GM18508 (cell line): Measurements from ENCODE around the gene MGST2.

Experiments
- ATAC-seq: cut with Tn5 transposase; IDR thresholded peaks from one replicate; pipeline ENCODE4 v1.9.1; 2021; ENCODE audit warnings: moderate number of reproducible peaks; ENCODE audit not compliant: insufficient read depth, unreplicated experiment

The MGST2 gene

GRCh38 chr4:139668658-139669201 is 3.1 kb downstream of the MGST2 start:
- ATAC-seq = no peak

GRCh38 chr4:139669335-139669734 is 3.7 kb downstream of the MGST2 start:
- no peak for ATAC-seq

- no peak for ATAC-seq
These were observed 4.3 kb downstream of the MGST2 start for GRCh38 chr4:139669890-139670289.

- no peak for ATAC-seq
These were observed 5.2 kb downstream of the MGST2 start for GRCh38 chr4:139670775-139671174.

GRCh38 chr4:139672215-139672614 is 6.6 kb downstream of the MGST2 start:
- no peak for ATAC-seq

GRCh38 chr4:139672732-139673131 is 7.1 kb downstream of the MGST2 start:
- ATAC-seq = no peak

- no peak for ATAC-seq
These were observed 9.4 kb downstream of the MGST2 start for GRCh38 chr4:139674875-139675550.

GRCh38 chr4:139675651-139676050 is 10.0 kb downstream of the MGST2 start:
- no peak for ATAC-seq

GRCh38 chr4:139676365-139676764 is 10.7 kb downstream of the MGST2 start:
- no peak for ATAC-seq

GRCh38 chr4:139676913-139677585 is 11.4 kb downstream of the MGST2 start:
- no peak for ATAC-seq

GRCh38 chr4:139682309-139682708 is 16.7 kb downstream of the MGST2 start:
- ATAC-seq = no peak

- ATAC-seq = no peak
These were observed 17.1 kb downstream of the MGST2 start for GRCh38 chr4:139682741-139683151.

- no peak for ATAC-seq
These were observed 18.7 kb downstream of the MGST2 start for GRCh38 chr4:139684351-139684750.

GRCh38 chr4:139685180-139685579 is 19.6 kb downstream of the MGST2 start:
- ATAC-seq = no peak

- no peak for ATAC-seq
These were observed 20.5 kb downstream of the MGST2 start for GRCh38 chr4:139686130-139686529.

GRCh38 chr4:139686988-139687387 is 21.4 kb downstream of the MGST2 start:
- ATAC-seq = no peak

GRCh38 chr4:139689093-139689722 is 23.6 kb downstream of the MGST2 start:
- ATAC-seq = no peak

GRCh38 chr4:139690419-139690818 is 24.8 kb downstream of the MGST2 start:
- ATAC-seq = no peak

GRCh38 chr4:139692309-139693012 is 26.8 kb downstream of the MGST2 start:
- ATAC-seq = no peak

- ATAC-seq = no peak
These were observed 29.0 kb downstream of the MGST2 start for GRCh38 chr4:139694522-139695107.
